GM12892 (cell line): ENCODE data around the gene SPIRE1.

Experiments used
- POLR2A ChIP-seq: IDR thresholded peaks from 2 replicates; pipeline ENCODE4 v1.6.1; 2011; ENCODE audit warnings: low read depth, low read length, control low read depth
- POLR2AphosphoS5 ChIP-seq: IDR thresholded peaks from 2 replicates; pipeline ENCODE4 v1.6.1; 2011; ENCODE audit warnings: low read depth, low read length, control low read depth
- TAF1 ChIP-seq: IDR thresholded peaks from 2 replicates; pipeline ENCODE4 v1.6.1; 2011; ENCODE audit warnings: low read depth, mild to moderate bottlenecking, control low read depth, low read length, borderline replicate concordance

GRCh38 chr18:12518832-12519531 lies 138.9 kb downstream of the SPIRE1 start:
- TF ChIP-seq POLR2AphosphoS5, result no peak
- TF ChIP-seq TAF1, result no peak
- no peak for TF ChIP-seq POLR2A
